HEK293 (cell line): ENCODE measurements around the gene SKI.

Experiments used
- ATF2 ChIP-seq: fragments of 450-650 bp; formaldehyde crosslinking; IDR thresholded peaks from 2 replicates; pipeline ENCODE4 v1.5.1; 2016; ENCODE audit warnings: missing biosample characterization, missing genetic modification characterization, low read depth
- GFI1B ChIP-seq: fragments of 450-650 bp; formaldehyde crosslinking; IDR thresholded peaks from 2 replicates; pipeline ENCODE4 v1.5.1; 2016; ENCODE audit warnings: missing biosample characterization, missing genetic modification characterization
- KLF8 ChIP-seq: fragments of 450-650 bp; formaldehyde crosslinking; IDR thresholded peaks from 2 replicates; pipeline ENCODE4 v1.5.1; 2016; ENCODE audit warnings: missing biosample characterization, missing genetic modification characterization
- KLF9 ChIP-seq: fragments of 450-650 bp; formaldehyde crosslinking; IDR thresholded peaks from 2 replicates; pipeline ENCODE4 v1.5.1; 2016; ENCODE audit warnings: missing biosample characterization, missing genetic modification characterization, low read depth
- PATZ1 ChIP-seq: fragments of 450-650 bp; formaldehyde crosslinking; IDR thresholded peaks from 2 replicates; pipeline ENCODE4 v1.5.1; 2016; ENCODE audit warnings: missing biosample characterization, missing genetic modification characterization
- RBAK ChIP-seq: fragments of 450-650 bp; formaldehyde crosslinking; IDR thresholded peaks from 2 replicates; pipeline ENCODE4 v1.5.1; 2016; ENCODE audit warnings: missing biosample characterization, missing genetic modification characterization
- REPIN1 ChIP-seq: fragments of 450-650 bp; formaldehyde crosslinking; IDR thresholded peaks from 2 replicates; pipeline ENCODE4 v1.5.1; 2017; ENCODE audit warnings: missing biosample characterization, missing genetic modification characterization, low read depth
- ZBTB11 ChIP-seq: fragments of 450-650 bp; formaldehyde crosslinking; conservative IDR thresholded peaks from 2 replicates; pipeline ENCODE4 v1.5.1; 2016; ENCODE audit warnings: low read depth, missing biosample characterization, missing genetic modification characterization
- ZBTB8A ChIP-seq: fragments of 450-650 bp; formaldehyde crosslinking; IDR thresholded peaks from 2 replicates; pipeline ENCODE4 v1.5.1; 2016; ENCODE audit warnings: missing biosample characterization, missing genetic modification characterization
- ZEB2 ChIP-seq: fragments of 450-650 bp; formaldehyde crosslinking; IDR thresholded peaks from 2 replicates; pipeline ENCODE4 v1.5.1; 2016; ENCODE audit warnings: missing biosample characterization, missing genetic modification characterization
- ZFP41 ChIP-seq: fragments of 450-650 bp; formaldehyde crosslinking; IDR thresholded peaks from 2 replicates; pipeline ENCODE4 v1.5.1; 2016; ENCODE audit warnings: missing biosample characterization, missing genetic modification characterization, borderline replicate concordance
- ZIC2 ChIP-seq: fragments of 450-650 bp; formaldehyde crosslinking; IDR thresholded peaks from 2 replicates; pipeline ENCODE4 v1.5.1; 2016; ENCODE audit warnings: missing biosample characterization, missing genetic modification characterization
- ZNF10 ChIP-seq: fragments of 450-650 bp; formaldehyde crosslinking; IDR thresholded peaks from 2 replicates; pipeline ENCODE4 v1.5.1; 2017; ENCODE audit warnings: missing biosample characterization, missing genetic modification characterization
- ZNF155 ChIP-seq: fragments of 450-650 bp; formaldehyde crosslinking; IDR thresholded peaks from 2 replicates; pipeline ENCODE4 v1.5.1; 2016; ENCODE audit warnings: missing biosample characterization, missing genetic modification characterization
- ZNF184 ChIP-seq: fragments of 450-650 bp; IDR thresholded peaks from 2 replicates; pipeline ENCODE4 v1.5.1; 2018; ENCODE audit warnings: missing biosample characterization, mild to moderate bottlenecking, missing genetic modification characterization
- ZNF221 ChIP-seq: fragments of 450-650 bp; formaldehyde crosslinking; IDR thresholded peaks from 2 replicates; pipeline ENCODE4 v1.5.1; 2017; ENCODE audit warnings: missing biosample characterization, missing genetic modification characterization, borderline replicate concordance
- ZNF24 ChIP-seq: fragments of 450-650 bp; formaldehyde crosslinking; IDR thresholded peaks from 2 replicates; pipeline ENCODE4 v1.5.1; 2016; ENCODE audit warnings: missing biosample characterization, missing genetic modification characterization
- ZNF354C ChIP-seq: fragments of 450-650 bp; formaldehyde crosslinking; IDR thresholded peaks from 2 replicates; pipeline ENCODE4 v1.5.1; 2016; ENCODE audit warnings: missing biosample characterization, missing genetic modification characterization, low read depth, borderline replicate concordance
- ZNF398 ChIP-seq: fragments of 450-650 bp; formaldehyde crosslinking; IDR thresholded peaks from 2 replicates; pipeline ENCODE4 v1.5.1; 2017; ENCODE audit warnings: missing biosample characterization, missing genetic modification characterization
- ZNF404 ChIP-seq: fragments of 450-650 bp; formaldehyde crosslinking; IDR thresholded peaks from 2 replicates; pipeline ENCODE4 v1.5.1; 2017; ENCODE audit warnings: missing biosample characterization, missing genetic modification characterization
- ZNF416 ChIP-seq: fragments of 450-650 bp; formaldehyde crosslinking; IDR thresholded peaks from 2 replicates; pipeline ENCODE4 v1.5.1; 2016; ENCODE audit warnings: missing biosample characterization, missing genetic modification characterization
- ZNF433 ChIP-seq: fragments of 450-650 bp; formaldehyde crosslinking; IDR thresholded peaks from 2 replicates; pipeline ENCODE4 v1.5.1; 2016; ENCODE audit warnings: missing biosample characterization, missing genetic modification characterization, low read depth
- ZNF488 ChIP-seq: fragments of 450-650 bp; formaldehyde crosslinking; IDR thresholded peaks from 2 replicates; pipeline ENCODE4 v1.5.1; 2016; ENCODE audit warnings: missing biosample characterization, missing genetic modification characterization
- ZNF610 ChIP-seq: fragments of 450-650 bp; formaldehyde crosslinking; IDR thresholded peaks from 2 replicates; pipeline ENCODE4 v1.5.1; 2016; ENCODE audit warnings: missing biosample characterization, missing genetic modification characterization, borderline replicate concordance
- ZNF621 ChIP-seq: fragments of 450-650 bp; formaldehyde crosslinking; IDR thresholded peaks from 2 replicates; pipeline ENCODE4 v1.5.1; 2017; ENCODE audit warnings: missing biosample characterization, missing genetic modification characterization
- ZNF701 ChIP-seq: fragments of 450-650 bp; formaldehyde crosslinking; IDR thresholded peaks from 2 replicates; pipeline ENCODE4 v1.5.1; 2016; ENCODE audit warnings: missing biosample characterization, missing genetic modification characterization
- ZNF792 ChIP-seq: fragments of 450-650 bp; formaldehyde crosslinking; IDR thresholded peaks from 2 replicates; pipeline ENCODE4 v1.5.1; 2016; ENCODE audit warnings: missing biosample characterization, missing genetic modification characterization
- ZSCAN18 ChIP-seq: fragments of 450-650 bp; formaldehyde crosslinking; IDR thresholded peaks from 2 replicates; pipeline ENCODE4 v1.5.1; 2016; ENCODE audit warnings: missing biosample characterization, missing genetic modification characterization
- ZSCAN23 ChIP-seq: fragments of 450-650 bp; formaldehyde crosslinking; IDR thresholded peaks from 2 replicates; pipeline ENCODE4 v1.5.1; 2016; ENCODE audit warnings: missing biosample characterization, missing genetic modification characterization

The SKI gene

GRCh38 chr1:2189459-2190425 is 38.4 kb upstream of the SKI start (continued):
- TF ChIP-seq ZNF24 (no peak), KLF8 (tag by site-specific recombination) (peak; percentile 50), ZNF221 (tag by site-specific recombination) (no peak), REPIN1 (tag by site-specific recombination) (no peak), ZNF433 (tag by site-specific recombination) (no peak), ZNF416 (tag by site-specific recombination) (no peak), ZSCAN18 (tag by site-specific recombination) (no peak), PATZ1 (tag by site-specific recombination) (peak; percentile 90), ZIC2 (tag by site-specific recombination) (peak; percentile 93), ZNF792 (tag by site-specific recombination) (no peak), GFI1B (tag by site-specific recombination) (no peak), ATF2 (tag by site-specific recombination) (no peak), ZNF610 (0 out of 2 replicates have a peak, but pooled peaks have one; percentile 31), ZFP41 (no peak), ZNF398 (no peak), ZNF155 (tag by site-specific recombination) (no peak), ZBTB8A (tag by site-specific recombination) (0 out of 2 replicates have a peak, but pooled peaks have one; percentile 29), ZSCAN23 (tag by site-specific recombination) (no peak), ZNF354C (tag by site-specific recombination) (no peak), ZNF488 (no peak), RBAK (no peak), ZEB2 (tag by site-specific recombination) (0 out of 2 replicates have a peak, but pooled peaks have one; percentile 54), ZNF621 (tag by site-specific recombination) (no peak), KLF9 (tag by site-specific recombination) (peak; percentile 49), ZBTB11 (no peak), ZNF404 (tag by site-specific recombination) (no peak), ZNF701 (tag by site-specific recombination) (no peak), ZNF184 (no peak), ZNF10 (no peak)
